HG03457 (cell line): ENCODE data around the gene CARD6.
"Not testable (repeated sequence)": the region's sequence is repeated elsewhere in the genome, so short reads cannot be mapped to it uniquely, and the experiment has no call there.

ENCODE experiments used
- ATAC-seq: cut with Tn5 transposase; IDR thresholded peaks from one replicate; pipeline ENCODE4 v1.9.1; 2021; ENCODE audit warnings: moderate number of reproducible peaks; ENCODE audit not compliant: unreplicated experiment

CARD6 gene

DNA sequence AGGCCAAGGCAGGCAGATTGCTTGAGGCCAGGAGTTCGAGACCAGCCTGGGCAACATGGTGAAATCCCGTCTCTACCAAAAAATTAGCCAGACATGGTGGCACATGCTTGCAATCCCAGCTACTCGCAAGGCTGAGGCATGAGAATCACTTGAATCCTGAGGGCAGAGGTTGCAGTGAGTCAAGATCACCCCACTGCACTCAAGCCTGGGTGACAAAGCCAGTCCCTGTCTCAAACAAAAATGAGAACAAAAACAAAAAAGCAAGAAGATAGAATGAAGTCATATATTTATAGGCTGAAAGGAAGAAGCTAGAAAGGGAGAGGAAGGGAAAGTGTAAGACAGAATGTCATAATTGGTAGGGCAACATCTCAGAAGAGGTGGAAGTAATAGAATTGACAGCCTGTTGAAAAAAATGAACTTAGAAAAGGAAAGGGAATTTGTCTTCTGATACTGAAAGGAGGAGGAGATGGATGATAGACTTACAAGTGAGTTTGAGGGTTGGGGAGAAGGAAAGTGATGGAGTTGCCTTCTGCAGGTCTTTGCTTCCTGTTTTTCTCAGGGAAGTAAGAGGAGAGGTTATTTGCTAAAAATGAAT lies 32.2 kb downstream of the CARD6 start:
- no peak for ATAC-seq

DNA sequence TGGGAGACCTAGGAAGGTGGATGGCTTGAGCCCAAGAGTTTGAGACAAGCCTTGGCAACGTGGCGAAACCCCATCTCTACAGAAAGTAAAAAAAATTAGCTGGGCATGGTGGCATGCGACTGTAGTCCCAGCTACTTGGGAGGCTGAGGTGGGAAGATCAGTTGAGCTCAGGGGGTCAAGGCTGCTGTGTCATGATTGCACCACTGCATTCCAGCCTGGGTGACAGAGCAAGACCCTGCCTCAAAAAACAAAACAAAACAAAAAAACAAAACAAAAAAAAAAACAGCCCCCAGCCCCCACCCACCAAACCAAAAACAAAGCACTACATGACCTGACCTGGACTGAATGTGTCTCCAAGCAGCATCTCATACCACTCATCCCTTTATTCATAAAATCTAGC lies 34.8 kb downstream of the CARD6 start:
- ATAC-seq = no peak

- ATAC-seq = no peak
Observed at GRCh38 chr5:40877371-40877988, 36.3 kb downstream of the CARD6 start.

- ATAC-seq = no peak
Observed at GRCh38 chr5:40879163-40879942, 38.2 kb downstream of the CARD6 start.

DNA sequence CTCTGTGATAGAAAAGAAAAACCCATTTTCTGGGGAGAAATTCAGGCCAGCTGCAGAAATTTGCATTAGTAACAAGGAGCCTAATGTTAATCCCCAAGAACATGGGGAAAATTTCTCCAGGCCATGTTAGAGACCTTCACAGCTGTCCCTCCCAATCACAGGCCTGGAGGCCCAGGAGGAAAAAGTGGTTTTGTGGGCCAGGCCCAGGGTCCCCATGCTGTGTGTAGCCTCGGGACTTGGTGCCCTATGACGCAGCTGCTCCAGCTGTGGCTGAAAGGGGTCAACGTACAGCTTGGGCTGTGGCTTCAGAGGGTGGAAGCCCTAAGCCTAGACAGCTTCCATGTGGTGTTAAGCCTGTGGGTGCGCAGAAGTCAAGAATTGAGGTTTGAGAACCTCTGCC lies 41.1 kb downstream of the CARD6 start:
- no peak for ATAC-seq

- ATAC-seq = not testable (repeated sequence)
Observed at GRCh38 chr5:40883051-40883450, 41.9 kb downstream of the CARD6 start.

GRCh38 chr5:40895440-40896425 lies 54.6 kb downstream of the CARD6 start:
- ATAC-seq = not testable (repeated sequence)

GRCh38 chr5:40904205-40904993 lies 63.2 kb downstream of the CARD6 start:
- ATAC-seq = peak; percentile 72

- no peak for ATAC-seq
Observed at GRCh38 chr5:40904994-40905306, 63.8 kb downstream of the CARD6 start.

- no peak for ATAC-seq
Observed at GRCh38 chr5:40906351-40906751, 65.2 kb downstream of the CARD6 start.

DNA sequence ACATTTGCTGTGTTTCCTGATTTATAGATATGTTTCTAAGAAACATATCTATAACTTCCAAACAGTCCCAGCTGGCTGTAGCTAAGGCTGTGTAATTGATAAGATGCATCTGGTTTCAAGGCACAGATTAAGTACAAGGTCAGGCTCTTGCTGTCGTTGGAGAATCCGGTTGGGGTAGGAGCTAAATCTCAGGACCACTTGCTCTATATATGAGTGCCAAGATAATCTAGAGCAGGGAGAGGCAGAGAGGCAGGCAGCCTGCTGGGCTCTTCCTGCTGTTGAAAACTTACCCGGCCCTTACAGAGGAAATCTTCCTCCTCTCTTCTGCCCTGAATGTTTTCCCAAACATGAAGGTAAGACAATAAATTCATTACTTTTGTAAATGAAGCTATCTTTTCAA lies 68.1 kb downstream of the CARD6 start, which contains the start of gene C7:
TSS of gene C7 (plus strand) at position 234 of the 400 bp plus-strand sequence. CDS start at position 348, 114 bp downstream.
- ATAC-seq = no peak

DNA sequence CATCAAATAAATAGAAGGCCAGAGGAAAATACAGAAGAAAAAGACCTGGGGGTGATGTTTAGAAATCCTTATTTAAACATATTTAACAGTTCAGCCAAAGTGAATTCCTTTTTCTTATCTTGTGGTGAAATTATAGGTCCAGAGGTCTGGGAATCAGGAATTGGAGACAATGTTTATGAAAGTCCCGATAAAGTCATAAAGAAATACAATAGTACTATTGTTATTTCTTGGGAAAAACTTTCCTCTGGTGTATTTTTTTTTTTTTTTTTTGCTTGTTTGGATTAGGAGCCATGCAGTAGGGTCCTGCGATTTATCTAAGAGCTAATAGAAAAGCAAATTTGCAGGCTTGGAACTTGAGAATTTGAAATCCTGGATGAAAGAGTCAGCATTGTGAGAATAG lies 68.6 kb downstream of the CARD6 start:
- ATAC-seq = no peak
